Left colon (tissue), 2 donors: ENCODE results near the gene KRTAP5-10. TPM values are rescaled to one million over a fixed set of nuclear protein-coding genes. Genes with fewer than 3 reads are reported as not detected.
A peak's percentile ranks its signal among the peaks of the same experiment; 100 is the strongest.
"Not testable (repeated sequence)": the region's sequence is repeated elsewhere in the genome, so short reads cannot be mapped to it uniquely, and the experiment has no call there.

ENCODE experiments used
- ATAC-seq: fragments of 200-7000 bp; cut with Tn5 transposase; one replicate; pipeline ENCODE4 v1.9.1; 2020; ENCODE audit warnings: mild to moderate bottlenecking, moderate library complexity
- DNase-seq, 2 donors: peaks; one replicate each; pipeline ENCODE4 v3.0.0-alpha.2; 2020
- intact Hi-C, 2 donors: fragments of 100-400 bp; cut with DNase I in 1 of 2; cut with micrococcal nuclease in 1 of 2; formaldehyde crosslinking; loops; one replicate each; pipeline versions ENCODE4 v1.11.2 to v1.14.0; 2022; cut with DNase I, micrococcal nuclease
- total RNA-seq, 2 donors: library from RNA; stranded (reverse); fragmentation: NEBNext Ultra II Directional; extraction: Animal tissue kit (Norgen Biotek cat#: 25700); gene quantifications; one replicate each; pipeline ENCODE4 v1.2.1, GENCODE V29; 2021
- donor health status: DM: no; HTN: no; CAD: no.
- donor health status: DM: yes; HTN: yes; CAD: no.

KRTAP5-10 gene
- total RNA-seq, 2 donors from 2014 or later: 0.53 to 0.58 TPM

DNA sequence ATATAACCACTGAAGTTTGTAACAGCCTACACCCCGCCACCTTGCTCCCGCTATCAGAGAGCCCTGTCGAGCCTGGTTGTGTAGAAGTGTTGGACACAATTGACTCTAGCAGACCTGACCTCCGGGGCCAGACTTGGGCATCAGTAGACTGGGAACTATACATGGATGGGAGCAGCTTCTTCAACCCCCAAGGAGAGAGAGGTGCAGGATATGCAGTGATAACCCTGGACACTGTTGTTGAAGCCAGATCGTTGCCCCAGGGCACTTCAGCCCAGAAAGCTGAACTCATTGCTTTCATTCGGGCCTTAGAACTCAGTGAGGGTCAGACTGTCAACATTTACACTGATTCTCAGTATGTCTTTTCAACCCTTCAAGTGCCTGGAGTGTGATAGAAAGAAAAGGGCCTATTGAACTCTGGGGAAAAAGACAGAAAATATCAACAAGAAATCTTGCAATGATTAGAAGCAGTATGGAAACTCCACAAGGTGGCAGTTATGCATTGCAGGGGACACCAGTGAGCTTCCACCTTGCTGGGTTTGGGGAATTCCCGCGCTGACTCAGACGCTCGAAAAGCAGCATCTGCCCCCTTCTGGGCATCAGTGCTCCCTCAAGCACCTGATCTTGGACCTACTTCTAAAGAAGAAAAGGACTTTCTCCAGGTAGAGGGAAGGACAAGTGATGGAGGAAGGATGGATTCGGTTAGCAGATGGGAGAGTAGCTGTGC lies 23.6 kb downstream of the KRTAP5-10 start:
- DNase-seq, intact Hi-C loops: not testable (repeated sequence)

GRCh38 chr11:71589546-71589920 lies 24.2 kb downstream of the KRTAP5-10 start:
- intact Hi-C loops, DNase-seq, ATAC-seq: not testable (repeated sequence)

More for the DNA sequence above, 23.6 kb downstream of the KRTAP5-10 start:
- not testable (repeated sequence) for ATAC-seq

DNA sequence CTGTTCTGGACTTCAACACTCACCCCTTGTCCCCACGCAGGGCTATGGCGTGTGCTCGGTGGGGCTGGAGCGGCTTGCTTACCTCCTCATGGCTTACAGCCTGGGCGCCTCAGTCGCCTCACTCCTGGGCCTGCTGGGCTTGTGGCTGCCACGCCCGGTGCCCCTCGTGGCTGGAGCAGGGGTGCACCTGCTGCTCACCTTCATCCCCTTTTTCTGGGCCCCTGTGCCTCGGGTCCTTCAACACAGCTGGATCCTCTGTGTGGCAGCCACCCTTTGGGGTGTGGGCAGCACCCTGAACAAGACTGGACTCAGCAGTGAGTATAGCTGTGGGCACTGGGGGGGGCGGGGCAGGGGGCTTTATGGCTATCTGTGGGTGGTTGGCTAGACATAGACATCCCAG lies 37.9 kb downstream of the KRTAP5-10 start:
- ATAC-seq, DNase-seq, intact Hi-C loops: not testable (repeated sequence)

DNA sequence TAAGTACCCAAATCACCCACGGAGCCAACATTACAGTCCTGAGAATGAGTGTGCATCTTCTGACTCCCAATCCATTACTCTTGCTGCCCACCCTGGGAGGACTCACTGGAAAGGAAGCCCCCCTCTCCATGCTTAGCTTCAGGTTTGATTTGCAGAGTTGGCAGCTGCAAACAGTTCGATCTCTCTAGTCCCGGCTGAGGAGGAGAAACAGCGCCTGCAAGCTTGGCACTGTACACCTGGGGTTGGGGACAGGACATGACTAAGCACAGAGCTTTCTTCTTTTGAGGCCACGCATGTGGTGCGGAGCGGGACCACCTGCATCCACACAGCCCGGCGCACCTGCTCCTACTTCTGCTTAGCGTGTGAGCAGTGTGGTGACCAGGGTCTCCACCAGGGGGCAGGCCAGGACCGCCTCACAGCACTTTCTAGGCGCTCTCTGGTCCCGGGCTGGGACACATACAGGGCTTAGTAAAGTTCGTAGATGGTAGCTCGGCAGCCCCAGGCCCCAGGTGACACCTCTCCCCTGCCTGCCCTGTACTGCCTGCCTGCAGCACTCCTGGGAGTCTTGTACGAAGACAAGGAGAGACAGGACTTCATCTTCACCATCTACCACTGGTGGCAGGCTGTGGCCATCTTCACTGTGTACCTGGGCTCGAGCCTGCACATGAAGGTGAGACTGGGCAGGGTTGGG lies 39.6 kb downstream of the KRTAP5-10 start:
- ATAC-seq, intact Hi-C loops: not testable (repeated sequence)
- peak in 1 of 2 donors; percentile 21 for DNase-seq

GRCh38 chr11:71606853-71607519 lies 41.6 kb downstream of the KRTAP5-10 start:
- DNase-seq, ATAC-seq, intact Hi-C loops: not testable (repeated sequence)

- intact Hi-C loops, DNase-seq, ATAC-seq: not testable (repeated sequence)
These were observed 42.3 kb downstream of the KRTAP5-10 start for GRCh38 chr11:71607520-71608216.

DNA sequence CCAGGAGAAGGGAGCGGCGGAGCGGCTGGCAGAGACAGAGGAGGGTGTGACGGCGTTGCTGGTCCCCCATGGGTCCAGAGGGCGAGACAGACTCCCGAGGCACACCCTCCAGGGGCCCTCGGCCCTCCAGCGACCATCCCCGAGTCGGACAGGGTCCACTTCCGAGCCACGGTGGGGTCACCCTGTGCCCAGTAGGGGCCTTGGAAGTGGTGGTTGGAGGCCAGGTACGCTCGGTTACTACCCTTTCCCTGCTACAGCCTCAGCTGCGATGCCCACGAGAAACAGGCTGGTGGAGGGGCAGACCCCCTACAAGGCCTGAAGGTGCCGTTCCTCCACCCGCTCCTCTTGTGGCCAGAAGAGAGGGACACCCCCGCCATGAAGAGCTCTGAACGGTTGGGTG lies 42.9 kb downstream of the KRTAP5-10 start:
- ATAC-seq, DNase-seq, intact Hi-C loops: not testable (repeated sequence)

- intact Hi-C loops, ATAC-seq, DNase-seq: not testable (repeated sequence)
These were observed 46.0 kb downstream of the KRTAP5-10 start for GRCh38 chr11:71611218-71611910.

GRCh38 chr11:71613931-71614330 lies 48.6 kb downstream of the KRTAP5-10 start:
- intact Hi-C loops, DNase-seq, ATAC-seq: not testable (repeated sequence)

GRCh38 chr11:71614366-71614917 lies 49.1 kb downstream of the KRTAP5-10 start:
- DNase-seq, intact Hi-C loops, ATAC-seq: not testable (repeated sequence)

- intact Hi-C loops, ATAC-seq, DNase-seq: not testable (repeated sequence)
These were observed 49.6 kb downstream of the KRTAP5-10 start for GRCh38 chr11:71615003-71615402.

Other genes with a start within 250 kb of the KRTAP5-10 start
- 100 to 1,000 TPM in 1 of 2 donors, 10 to 100 TPM in 1; 56.5 to 126 TPM for gene DHCR7, start 117.2 kb upstream of the KRTAP5-10 start, total RNA-seq
- gene NADSYN1, start 112.4 kb upstream of the KRTAP5-10 start, total RNA-seq: 100 to 1,000 TPM; 140 to 165 TPM
- under 1 TPM; 0.61 to 0.73 TPM for gene KRTAP5-7, start 38.3 kb upstream of the KRTAP5-10 start, total RNA-seq
- gene KRTAP5-8, start 27.5 kb upstream of the KRTAP5-10 start, total RNA-seq: under 1 TPM; 0.22 to 0.58 TPM
- gene KRTAP5-9, start 17.1 kb upstream of the KRTAP5-10 start, total RNA-seq: 1 to 10 TPM in 1 of 2 donors, under 1 TPM in 1; 0.61 to 1.2 TPM
- not detected for gene KRTAP5-11, start 17.3 kb downstream of the KRTAP5-10 start, total RNA-seq